ENCODE measurements around the gene FGD5.

The FGD5 gene

GRCh38 chr3:14831916-14832450 is 13.2 kb downstream of the FGD5 start:
- no peak for DNase-seq

GRCh38 chr3:14832975-14833722 is 14.4 kb downstream of the FGD5 start:
- DNase-seq = no peak

GRCh38 chr3:14834121-14834520 is 15.4 kb downstream of the FGD5 start:
- DNase-seq = no peak

- no peak for DNase-seq
These were observed 16.2 kb downstream of the FGD5 start for GRCh38 chr3:14834807-14835466.

- no peak for DNase-seq
These were observed 17.3 kb downstream of the FGD5 start for GRCh38 chr3:14836049-14836468.

- DNase-seq = no peak
These were observed 18.6 kb downstream of the FGD5 start for GRCh38 chr3:14837186-14837877.

- no peak for DNase-seq
These were observed 19.1 kb downstream of the FGD5 start for GRCh38 chr3:14837878-14838258.

GRCh38 chr3:14839236-14839635 is 20.5 kb downstream of the FGD5 start:
- DNase-seq = no peak

- DNase-seq = no peak
These were observed 23.1 kb downstream of the FGD5 start for GRCh38 chr3:14841836-14842235.

GRCh38 chr3:14842277-14842676 is 23.5 kb downstream of the FGD5 start:
- DNase-seq = no peak

- no peak for DNase-seq
These were observed 24.6 kb downstream of the FGD5 start for GRCh38 chr3:14843321-14843720.

- DNase-seq = no peak
These were observed 25.8 kb downstream of the FGD5 start for GRCh38 chr3:14844386-14845170.

- no peak for DNase-seq
These were observed 26.4 kb downstream of the FGD5 start for GRCh38 chr3:14845180-14845579.

GRCh38 chr3:14845826-14846225 is 27.1 kb downstream of the FGD5 start:
- no peak for DNase-seq

- no peak for DNase-seq
These were observed 27.6 kb downstream of the FGD5 start for GRCh38 chr3:14846226-14846880.

- DNase-seq = peak; percentile 33
These were observed 29.1 kb downstream of the FGD5 start for GRCh38 chr3:14847613-14848541.

GRCh38 chr3:14848906-14849305 is 30.1 kb downstream of the FGD5 start:
- no peak for DNase-seq

- peak; percentile 21 for DNase-seq
These were observed 31.0 kb downstream of the FGD5 start for GRCh38 chr3:14849638-14850230.

GRCh38 chr3:14852058-14852594 is 33.4 kb downstream of the FGD5 start:
- no peak for DNase-seq

- no peak for DNase-seq
These were observed 34.0 kb downstream of the FGD5 start for GRCh38 chr3:14852717-14853116.

Data from hematopoietic multipotent progenitor cell treated with erythropoietin and hydrocortisone succinate and interleukin-3 and kit ligand, for 4 days (in vitro differentiated cells).